ENCODE measurements around the gene MBOAT1. TPM values are rescaled to one million over a fixed set of nuclear protein-coding genes. Genes with fewer than 3 reads are reported as not detected.

Gene MBOAT1
- total RNA-seq, 1 donor from 2014 or later: 3.1 TPM

DNA sequence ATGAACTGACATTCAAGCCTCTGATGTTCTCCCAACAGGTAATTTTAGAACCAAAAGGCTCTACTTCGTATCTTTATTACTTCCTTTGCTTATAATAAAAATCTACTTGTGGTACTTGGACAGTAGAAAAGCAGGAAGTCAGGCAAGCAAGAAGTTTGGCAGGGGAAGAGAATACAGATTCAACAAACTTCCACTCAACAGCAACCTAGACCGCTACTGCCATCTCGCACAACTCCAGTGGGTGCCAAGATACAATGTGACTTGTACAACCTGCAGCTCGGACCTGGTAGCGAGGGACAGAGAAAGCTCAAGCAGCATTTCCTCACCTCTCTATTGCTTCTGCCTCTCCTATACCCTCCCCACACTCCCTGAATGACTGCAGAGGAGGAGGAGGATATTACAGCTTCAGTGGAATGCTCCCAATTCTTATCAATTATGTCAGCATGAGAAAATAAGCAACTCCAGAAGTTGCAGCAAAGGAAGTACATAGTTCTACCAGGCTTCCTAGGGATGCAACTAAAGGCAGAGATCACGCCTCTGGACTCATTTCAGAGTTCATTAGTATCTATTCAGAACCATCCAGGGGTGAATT lies 76.5 kb downstream of the MBOAT1 start:
- no peak for DNase-seq

GRCh38 chr6:20134613-20135012 lies 77.7 kb downstream of the MBOAT1 start:
- DNase-seq: no peak

GRCh38 chr6:20129290-20130088 lies 82.8 kb downstream of the MBOAT1 start:
- DNase-seq: no peak

- no peak for DNase-seq
Measured at GRCh38 chr6:20128018-20128417, 84.3 kb downstream of the MBOAT1 start.

DNA sequence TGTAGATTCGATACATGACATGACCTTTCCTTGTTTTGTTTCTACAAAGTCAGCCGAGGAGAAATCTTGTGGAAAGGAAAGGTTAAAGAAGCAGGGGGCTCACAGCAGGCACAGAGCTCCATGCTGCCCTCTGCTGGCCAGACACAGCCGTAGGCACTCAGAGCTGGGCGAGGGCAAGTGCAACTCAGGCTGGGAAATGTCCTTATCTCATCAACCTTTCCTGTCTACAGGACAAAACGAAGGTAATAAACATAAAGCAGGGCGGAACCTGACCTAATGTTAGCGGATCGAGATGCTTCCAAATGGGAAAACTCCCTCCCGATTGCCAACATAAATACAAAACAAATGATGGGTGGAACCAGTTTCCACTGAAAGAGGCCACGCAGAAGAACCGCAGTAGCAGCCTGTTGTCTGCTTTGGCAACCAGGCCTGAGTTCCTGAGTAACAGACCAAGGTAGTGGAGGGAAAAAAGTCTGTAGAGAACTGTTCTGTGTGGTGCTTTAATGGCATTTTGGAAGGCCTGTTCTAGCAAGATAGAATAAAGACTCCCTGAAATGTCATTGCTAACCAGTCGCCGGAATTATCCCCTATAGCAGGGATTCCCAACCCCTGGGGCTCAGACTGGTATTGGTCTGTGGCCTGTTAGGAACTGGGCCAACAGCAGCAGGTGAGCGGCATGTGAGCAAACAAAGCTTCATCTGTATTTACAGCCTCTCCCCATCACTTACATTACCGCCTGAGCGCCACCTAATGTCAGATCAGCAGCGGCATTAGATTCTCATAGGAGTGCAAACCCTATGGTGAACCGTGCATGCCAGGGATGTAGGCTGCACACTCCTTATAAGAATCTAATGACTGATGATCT lies 85.2 kb downstream of the MBOAT1 start:
- no peak for DNase-seq

GRCh38 chr6:20126102-20126752 lies 86.0 kb downstream of the MBOAT1 start:
- no peak for DNase-seq

- DNase-seq: no peak
Measured at GRCh38 chr6:20124545-20124944, 87.7 kb downstream of the MBOAT1 start.

GRCh38 chr6:20119485-20119884 lies 92.8 kb downstream of the MBOAT1 start:
- DNase-seq: no peak

DNA sequence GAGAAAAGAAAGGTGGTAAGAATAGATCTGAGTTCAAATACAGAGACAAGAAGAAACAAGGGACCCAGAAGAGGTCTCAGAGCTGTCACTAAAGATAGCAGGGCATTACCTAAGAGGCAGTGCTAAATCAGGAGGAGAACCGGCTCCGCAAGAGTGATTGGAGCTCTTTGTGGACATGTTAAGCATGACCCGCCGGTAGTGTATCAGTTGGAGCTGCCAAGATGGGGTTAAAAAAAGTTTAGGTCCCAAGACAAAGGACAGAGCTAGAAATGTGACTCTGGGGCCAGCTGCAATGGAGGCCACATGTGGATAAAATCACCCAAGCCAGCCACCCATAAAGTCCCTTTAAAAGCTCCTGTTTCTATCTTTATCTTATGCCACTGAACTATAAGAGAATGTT lies 93.4 kb downstream of the MBOAT1 start:
- DNase-seq: no peak

- DNase-seq: no peak
Measured at GRCh38 chr6:20117474-20117873, 94.8 kb downstream of the MBOAT1 start.

DNA sequence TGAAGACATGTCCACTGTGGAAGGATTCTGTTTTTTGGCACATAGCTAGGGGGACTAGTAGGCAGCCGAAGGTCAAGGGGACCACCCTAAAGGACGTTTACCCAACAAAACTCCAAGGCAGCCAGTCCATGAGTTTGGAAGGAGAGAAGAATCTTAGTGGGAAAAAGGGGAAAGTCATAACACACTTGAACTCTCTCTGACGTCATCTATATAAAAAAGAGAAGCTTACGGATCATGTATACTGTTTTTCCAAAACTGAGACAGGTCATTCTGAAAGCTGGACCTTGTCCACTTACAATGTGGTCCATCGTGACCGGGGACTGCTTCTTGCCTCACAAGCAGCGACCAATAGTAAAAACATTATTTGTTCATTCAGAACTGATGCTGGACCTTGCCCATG lies 95.5 kb downstream of the MBOAT1 start:
- DNase-seq: no peak

DNA sequence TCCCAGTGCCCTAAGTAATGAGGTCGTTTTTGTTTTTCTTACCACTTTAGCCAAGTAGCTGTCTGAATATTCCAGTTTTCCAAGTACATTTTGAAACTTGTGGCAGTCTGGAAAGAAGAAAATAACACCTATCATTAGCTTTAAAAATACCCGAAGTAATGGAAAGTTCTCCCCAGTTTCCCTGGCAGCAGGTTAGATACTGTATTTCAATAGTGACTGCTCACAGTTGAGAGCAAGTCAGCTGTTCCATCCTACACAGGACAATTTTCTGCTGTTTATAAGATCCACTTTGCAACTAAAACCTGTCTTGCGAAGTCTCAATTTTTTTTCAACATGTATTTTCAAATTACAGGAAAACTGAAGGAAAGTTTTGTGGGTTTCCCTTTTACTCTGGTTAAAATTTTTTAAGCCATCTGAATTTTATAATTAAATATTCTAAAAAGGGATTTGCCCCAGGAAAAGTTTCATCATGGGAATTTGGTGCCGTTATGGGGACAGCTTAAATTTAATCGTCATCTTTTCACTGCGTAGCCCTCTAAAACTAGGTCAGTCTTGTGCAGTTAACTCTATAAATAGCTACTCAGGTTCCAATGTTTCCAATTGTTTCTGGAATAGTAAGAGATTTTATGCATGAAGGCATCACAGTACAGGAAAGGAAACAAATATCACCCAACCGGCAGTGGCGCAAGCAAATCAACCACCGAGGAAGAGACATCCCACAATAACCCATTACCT lies 96.9 kb downstream of the MBOAT1 start:
- DNase-seq: no peak

GRCh38 chr6:20113649-20114224 lies 98.5 kb downstream of the MBOAT1 start:
- no peak for DNase-seq

GRCh38 chr6:20112841-20113240 lies 99.4 kb downstream of the MBOAT1 start:
- DNase-seq: no peak

DNA sequence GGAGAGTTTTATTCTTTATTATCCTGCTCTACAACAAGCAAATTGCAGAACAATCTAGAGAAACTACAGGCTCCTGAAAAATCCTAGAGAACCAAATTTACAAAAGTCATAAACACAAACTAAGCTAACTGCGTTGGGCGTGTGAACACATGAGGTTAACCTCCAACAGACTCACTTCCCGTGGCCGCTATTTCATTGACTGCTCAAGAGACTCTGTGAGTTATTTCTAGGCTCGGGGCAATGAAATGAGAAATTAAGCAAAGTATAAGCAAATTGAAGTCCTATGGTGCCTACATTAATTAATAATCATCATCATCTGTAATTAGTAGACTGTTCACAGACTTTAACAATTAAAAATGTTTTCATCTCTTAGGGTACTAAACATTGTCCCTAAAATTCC lies 100.0 kb downstream of the MBOAT1 start:
- DNase-seq: no peak

DNA sequence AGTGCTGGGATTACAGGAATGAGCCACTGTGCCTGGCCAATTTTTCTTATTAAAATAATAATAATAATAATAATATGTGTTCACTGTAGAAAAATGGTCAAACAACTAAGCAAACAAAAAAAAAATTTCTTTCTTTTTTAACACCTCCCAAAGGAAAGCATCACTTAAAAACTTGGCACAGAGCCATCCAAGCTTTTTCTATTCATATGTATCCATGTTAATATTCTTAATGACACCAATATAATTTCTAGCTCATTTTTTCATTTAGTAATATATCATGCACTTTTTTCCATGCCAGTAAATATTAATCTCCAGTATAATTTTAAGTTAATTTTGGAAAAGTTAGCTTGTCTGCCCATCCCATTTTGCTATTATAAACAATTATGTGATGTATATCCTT lies 101.8 kb downstream of the MBOAT1 start:
- DNase-seq: no peak

DNA sequence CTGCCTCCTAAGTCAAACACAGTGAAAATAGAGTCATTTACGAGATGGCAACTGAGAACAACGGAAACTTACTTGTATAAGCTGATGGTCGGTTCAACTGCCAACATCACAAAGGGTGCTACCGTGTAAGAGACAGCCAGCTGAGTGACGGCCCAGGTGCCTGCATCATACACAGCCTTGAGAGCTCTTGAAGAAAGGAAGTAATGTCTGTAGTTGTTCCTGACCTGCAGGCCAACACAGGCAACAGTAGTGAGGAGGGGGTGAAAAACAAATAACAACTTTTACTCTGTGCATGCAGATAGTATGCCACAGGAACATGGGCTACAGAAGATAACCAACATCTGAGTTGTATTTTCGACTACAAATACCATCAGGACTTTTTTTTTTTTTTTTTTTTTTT lies 102.7 kb downstream of the MBOAT1 start:
- DNase-seq: no peak

GRCh38 chr6:20105838-20106237 lies 106.4 kb downstream of the MBOAT1 start:
- no peak for DNase-seq

GRCh38 chr6:20104696-20105095 lies 107.6 kb downstream of the MBOAT1 start:
- no peak for DNase-seq

DNA sequence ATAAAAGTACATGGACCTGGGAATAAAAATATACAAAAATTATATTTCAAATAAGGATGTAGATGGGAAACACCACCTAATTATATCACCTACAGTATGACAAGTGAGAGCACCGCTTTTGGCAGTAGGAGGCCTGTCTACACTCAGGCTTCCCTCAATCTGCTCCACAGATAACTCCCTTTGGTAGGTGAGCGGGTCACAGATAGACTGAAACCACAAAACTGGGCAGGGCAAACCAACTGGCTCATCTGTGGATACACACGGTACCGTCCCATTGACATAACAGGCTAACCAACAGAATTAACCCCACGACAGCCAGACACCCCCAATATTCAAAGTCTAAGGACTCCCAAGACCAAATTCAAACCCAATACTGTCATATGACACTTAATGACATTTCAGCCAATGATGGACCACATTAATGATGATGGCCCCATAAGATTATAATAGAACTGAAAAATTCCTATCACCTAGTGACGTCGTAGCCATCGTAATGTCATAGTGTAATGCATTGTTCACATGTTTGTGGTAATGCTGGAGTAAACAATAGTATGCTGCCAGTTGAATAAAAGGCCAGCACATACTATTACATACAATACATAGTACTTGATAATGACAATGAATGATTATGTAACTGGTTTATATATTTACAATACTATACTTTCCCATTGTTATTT lies 109.7 kb downstream of the MBOAT1 start:
- DNase-seq: no peak

GRCh38 chr6:20099156-20099555 lies 113.1 kb downstream of the MBOAT1 start:
- no peak for DNase-seq

All from occipital lobe (tissue), 2 donors.